OCI-LY1 (cell line): ENCODE results near the gene POLR1E.

ENCODE experiments used
- H2AFZ ChIP-seq: fragments of 200-600 bp; sonication (generic), shearing (Covaris generic); 2 replicates; pipeline ENCODE4 v1.6.0; 2014; ENCODE audit warnings: antibody characterized with exemption, mild to moderate bottlenecking, low read length
- H3F3A ChIP-seq: fragments of 200-600 bp; sonication (generic), shearing (Covaris generic); 2 replicates; pipeline ENCODE4 v1.6.0; 2014; ENCODE audit warnings: mild to moderate bottlenecking, antibody characterized with exemption, low read length, moderate library complexity; ENCODE audit not compliant: insufficient read depth
- H3K27ac ChIP-seq: fragments of 200-600 bp; sonication (generic); 2 replicates; pipeline ENCODE4 v1.5.1; 2014; ENCODE audit warnings: low read length, mixed run types, mild to moderate bottlenecking, low read depth; ENCODE audit not compliant: poor library complexity, severe bottlenecking
- H3K27me3 ChIP-seq: fragments of 200-600 bp; sonication (generic); 2 replicates; pipeline ENCODE4 v1.6.0; 2014; ENCODE audit warnings: antibody characterized with exemption, mild to moderate bottlenecking, low read length, moderate library complexity; ENCODE audit not compliant: insufficient read depth
- H3K36me3 ChIP-seq: fragments of 200-600 bp; sonication (generic); 2 replicates; pipeline ENCODE4 v1.6.1; 2014; ENCODE audit warnings: mild to moderate bottlenecking, antibody characterized with exemption, low read length, moderate library complexity, mixed read lengths; ENCODE audit not compliant: insufficient read depth
- H3K4me1 ChIP-seq: fragments of 200-600 bp; sonication (generic); 2 replicates; pipeline ENCODE4 v1.5.1; 2014; ENCODE audit warnings: mild to moderate bottlenecking, low read length, moderate library complexity; ENCODE audit not compliant: insufficient read depth, severe bottlenecking
- H3K4me2 ChIP-seq: fragments of 200-600 bp; sonication (generic), shearing (Covaris generic); 2 replicates; pipeline ENCODE4 v1.6.1; 2014; ENCODE audit warnings: low read length
- H3K4me3 ChIP-seq: fragments of 200-600 bp; sonication (generic); 2 replicates; pipeline ENCODE4 v1.5.1; 2014; ENCODE audit warnings: low read length, low read depth, mild to moderate bottlenecking, mixed read lengths; ENCODE audit not compliant: poor library complexity, severe bottlenecking
- H3K79me2 ChIP-seq: fragments of 200-600 bp; shearing (Covaris generic); 2 replicates; pipeline ENCODE4 v1.6.1; 2016; ENCODE audit warnings: mixed run types, low read length, mixed read lengths; ENCODE audit not compliant: insufficient read depth
- H3K9ac ChIP-seq: fragments of 200-600 bp; sonication (generic), shearing (Covaris generic); 2 replicates; pipeline ENCODE4 v1.6.1; 2014; ENCODE audit warnings: mild to moderate bottlenecking, low read length, mixed read lengths
- H3K9me2 ChIP-seq: fragments of 200-600 bp; sonication (generic), shearing (Covaris generic); 2 replicates; pipeline ENCODE4 v1.6.1; 2014; ENCODE audit warnings: low read depth, mild to moderate bottlenecking, low read length, mixed read lengths
- H3K9me3 ChIP-seq: fragments of 200-600 bp; shearing (Covaris generic); 2 replicates; pipeline ENCODE4 v1.6.1; 2014; ENCODE audit warnings: low read length, mixed read lengths
- H4K20me1 ChIP-seq: fragments of 200-600 bp; sonication (generic), shearing (Covaris generic); 2 replicates; pipeline ENCODE4 v1.6.0; 2016; ENCODE audit warnings: mild to moderate bottlenecking, low read length; ENCODE audit not compliant: insufficient read depth
- CTCF ChIP-seq: fragments of 200-600 bp; sonication (generic), shearing (Covaris generic); IDR thresholded peaks from 2 replicates; pipeline ENCODE4 v1.5.1; 2017; ENCODE audit warnings: mild to moderate bottlenecking, antibody characterized with exemption, low read length, moderate library complexity, mixed read lengths
- EZH2 ChIP-seq: fragments of 200-600 bp; sonication (generic), shearing (Covaris generic); IDR thresholded peaks from 2 replicates; pipeline ENCODE4 v1.8.0; 2017; ENCODE audit warnings: borderline replicate concordance, mixed run types, mild to moderate bottlenecking, antibody characterized with exemption, low read length, moderate library complexity, mixed read lengths

The POLR1E gene

GRCh38 chr9:37523916-37524315 is 38.2 kb downstream of the POLR1E start:
- Histone ChIP-seq H4K20me1 (no peaks in the 10 kb centered on the region), H3K4me1 (peaks cover 9% of the 10 kb centered on the region), H3K9ac (no peak overlapping the region), H3K36me3 (peaks cover 75% of the 10 kb centered on the region), H3K4me2 (no peak overlapping the region), H3K27me3 (no peaks in the 10 kb centered on the region), H2AFZ (no peak overlapping the region), H3K9me3 (no peaks in the 10 kb centered on the region), H3F3A (no peaks in the 10 kb centered on the region), H3K4me3 (no peak overlapping the region), H3K79me2 (no peaks in the 10 kb centered on the region), H3K9me2 (no peaks in the 10 kb centered on the region), H3K27ac (no peak overlapping the region)
- TF ChIP-seq EZH2 (no peak), CTCF (no peak)

GRCh38 chr9:37528652-37529471 is 43.1 kb downstream of the POLR1E start:
- Histone ChIP-seq H3K36me3 (peaks cover 49% of the 10 kb centered on the region), H3K27me3 (no peaks in the 10 kb centered on the region), H3K79me2 (no peaks in the 10 kb centered on the region), H3F3A (no peaks in the 10 kb centered on the region), H3K9me3 (no peaks in the 10 kb centered on the region), H2AFZ (no peak overlapping the region), H3K27ac (peak overlapping the region; percentile 88), H3K4me3 (peak overlapping the region; percentile 30), H3K9ac (peak overlapping the region; percentile 48), H3K9me2 (no peaks in the 10 kb centered on the region), H4K20me1 (no peaks in the 10 kb centered on the region), H3K4me2 (peak overlapping the region; percentile 53), H3K4me1 (peaks cover 48% of the 10 kb centered on the region)
- TF ChIP-seq EZH2 (no peak), CTCF (no peak)

GRCh38 chr9:37531699-37532098 is 46.0 kb downstream of the POLR1E start:
- H3K4me3 ChIP-seq: peak overlapping the region; percentile 50
- peak overlapping the region; percentile 63 for H3K9ac ChIP-seq
- peaks cover 48% of the 10 kb centered on the region for H3K4me1 ChIP-seq
- H3K36me3 ChIP-seq: peaks cover 32% of the 10 kb centered on the region
- peak overlapping the region; percentile 60 for H3K4me2 ChIP-seq
- H2AFZ ChIP-seq: no peak overlapping the region
- peak overlapping the region; percentile 88 for H3K27ac ChIP-seq
- no peaks in the 10 kb centered on the region for H4K20me1 ChIP-seq
- TF ChIP-seq CTCF: no peak
- TF ChIP-seq EZH2: no peak
- no peaks in the 10 kb centered on the region for H3K27me3 ChIP-seq
- no peaks in the 10 kb centered on the region for H3F3A ChIP-seq
- no peaks in the 10 kb centered on the region for H3K9me2 ChIP-seq
- no peaks in the 10 kb centered on the region for H3K79me2 ChIP-seq
- H3K9me3 ChIP-seq: no peaks in the 10 kb centered on the region
